NCI-H1694 (cell line): ENCODE results near the gene AGBL4.
"Not testable (repeated sequence)": the region's sequence is repeated elsewhere in the genome, so short reads cannot be mapped to it uniquely, and the experiment has no call there.

Source experiments
- DNase-seq: peaks from one replicate; lab custom pipeline; 2025; lab: John Stamatoyannopoulos, UW

AGBL4 gene

GRCh38 chr1:49036700-49037099, 987.1 kb downstream of the AGBL4 start:
- DNase-seq: no peak

DNA sequence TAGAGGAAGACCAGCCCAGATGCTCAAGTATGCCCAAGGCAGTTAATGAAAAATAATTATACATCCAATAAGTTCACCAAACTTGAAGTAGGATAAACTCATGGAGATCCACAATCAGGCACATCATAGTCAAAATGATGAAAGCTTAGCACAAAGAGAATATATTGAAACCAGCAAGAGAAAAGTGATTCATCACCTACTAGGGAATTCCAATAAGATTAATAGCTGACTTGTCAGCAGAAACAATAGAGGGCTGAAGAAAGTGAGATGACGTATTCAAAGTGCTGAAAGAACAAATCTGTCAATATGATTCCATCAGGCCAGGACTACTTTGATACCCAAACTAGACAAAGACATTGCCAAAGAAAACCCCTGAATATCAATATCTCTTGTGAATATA, 995.4 kb downstream of the AGBL4 start:
- DNase-seq: no peak

DNA sequence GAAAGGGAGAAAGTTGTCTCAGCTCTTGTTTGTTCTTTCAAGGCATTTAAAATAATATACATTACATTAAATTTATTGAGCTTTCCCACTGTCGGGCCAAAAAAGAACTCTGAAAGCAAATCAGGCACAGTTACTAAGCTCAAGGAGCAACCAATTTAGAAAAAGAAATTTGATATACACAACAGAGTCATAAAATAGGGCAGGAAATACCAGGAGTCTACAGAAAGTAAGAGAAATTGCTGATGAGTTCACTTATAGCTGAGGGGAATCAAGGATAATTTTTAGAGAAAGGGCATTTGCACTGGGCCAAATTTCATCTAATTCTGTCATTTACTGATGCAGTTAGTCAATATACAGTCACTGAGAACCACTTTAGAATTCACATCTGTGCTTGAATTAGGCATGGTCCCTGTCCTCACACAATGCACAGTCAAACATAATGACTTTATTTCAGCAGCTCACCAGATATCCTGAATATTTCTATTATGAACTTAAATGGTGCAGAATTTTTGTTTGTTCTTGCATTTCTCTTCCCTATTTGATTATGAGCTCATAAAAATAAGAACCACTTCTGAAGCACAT, 997.4 kb downstream of the AGBL4 start:
- DNase-seq: no peak

- DNase-seq: peak; percentile 92
Measured at GRCh38 chr1:49016030-49016977, 1007.5 kb downstream of the AGBL4 start.

DNA sequence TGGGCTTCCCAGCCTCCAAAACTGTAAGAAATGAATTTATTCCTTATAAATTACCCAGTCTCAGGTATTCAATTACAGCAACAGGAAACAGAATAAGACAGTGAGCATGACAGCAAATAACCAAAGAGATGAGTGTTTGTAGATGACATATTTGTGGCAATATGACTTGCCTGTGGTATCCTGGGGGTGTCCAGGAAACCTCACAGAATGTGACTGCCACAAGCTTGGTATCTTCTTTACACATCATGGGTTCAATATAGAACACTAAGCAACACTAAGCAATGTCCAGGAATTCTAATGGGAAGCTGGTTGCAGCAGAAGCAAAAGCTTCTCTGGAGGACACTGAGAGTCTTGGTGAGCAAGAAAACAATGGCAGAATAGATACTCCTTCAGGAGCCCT, 1010.7 kb downstream of the AGBL4 start:
- no peak for DNase-seq

DNA sequence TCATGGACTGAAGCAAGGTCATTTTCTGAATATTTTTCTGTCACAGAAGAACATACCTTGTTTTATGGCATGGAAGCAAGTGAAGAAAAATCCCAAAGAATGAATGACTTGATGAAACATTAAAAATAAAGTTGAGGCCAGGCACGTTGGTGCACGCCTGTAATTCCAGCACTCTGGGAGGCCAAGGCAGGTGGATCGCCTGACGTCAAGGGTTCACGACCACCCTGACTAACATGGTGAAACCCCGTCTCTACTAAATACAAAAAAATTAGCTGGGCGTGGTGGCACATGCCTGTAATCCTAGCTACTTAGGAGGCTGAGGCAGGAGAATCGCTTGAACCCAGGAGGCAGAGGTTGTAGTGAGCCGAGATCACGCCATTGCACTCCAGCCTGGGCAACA, 1020.8 kb downstream of the AGBL4 start:
- DNase-seq: not testable (repeated sequence)

DNA sequence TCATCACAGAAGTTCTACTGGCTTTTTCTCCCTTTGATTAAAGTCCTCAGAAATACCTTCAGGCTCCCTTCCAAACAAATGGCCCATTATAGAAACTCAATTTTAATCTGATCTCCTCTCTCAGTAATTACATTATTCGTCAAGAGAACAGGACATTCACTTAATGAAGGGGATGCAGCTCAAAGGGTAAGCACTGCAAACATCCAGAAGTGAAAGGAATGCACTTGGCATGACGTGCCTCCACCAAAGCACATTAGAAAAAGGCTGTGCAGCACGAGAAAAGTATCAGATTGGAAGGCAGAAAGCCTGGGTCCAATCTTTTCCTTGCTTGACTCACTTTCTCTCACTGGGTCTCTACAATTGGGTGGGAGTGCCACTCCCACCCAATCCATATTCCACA, 1024.4 kb downstream of the AGBL4 start:
- no peak for DNase-seq

GRCh38 chr1:48996311-48996710, 1027.4 kb downstream of the AGBL4 start:
- no peak for DNase-seq

DNA sequence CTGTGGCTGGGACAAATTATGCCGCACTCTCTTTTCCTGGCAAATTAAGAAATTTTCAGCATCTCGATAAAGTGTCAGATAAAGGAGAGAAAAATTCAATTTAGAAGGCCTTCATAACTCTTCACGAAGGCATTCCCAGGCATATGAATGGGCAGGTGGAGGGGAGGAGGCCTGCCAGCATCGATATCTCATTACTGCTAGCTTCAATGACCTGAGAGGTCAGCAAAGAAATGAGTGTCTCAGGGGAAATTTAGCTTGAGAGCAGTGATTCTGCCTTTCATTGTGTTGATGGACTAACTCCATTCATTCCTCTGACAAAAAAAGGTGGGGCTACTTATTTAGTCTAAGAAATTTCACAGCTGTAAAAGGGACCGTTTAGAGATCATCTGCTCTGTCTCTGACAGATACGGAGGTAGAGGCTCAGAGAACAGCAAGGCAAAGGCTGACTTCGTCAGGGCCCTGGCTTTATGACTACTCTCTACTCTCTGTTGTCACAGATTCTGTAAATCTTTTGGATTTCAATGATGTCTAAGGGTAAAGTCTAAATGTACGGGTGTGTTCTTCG, 1035.0 kb downstream of the AGBL4 start:
- no peak for DNase-seq

DNA sequence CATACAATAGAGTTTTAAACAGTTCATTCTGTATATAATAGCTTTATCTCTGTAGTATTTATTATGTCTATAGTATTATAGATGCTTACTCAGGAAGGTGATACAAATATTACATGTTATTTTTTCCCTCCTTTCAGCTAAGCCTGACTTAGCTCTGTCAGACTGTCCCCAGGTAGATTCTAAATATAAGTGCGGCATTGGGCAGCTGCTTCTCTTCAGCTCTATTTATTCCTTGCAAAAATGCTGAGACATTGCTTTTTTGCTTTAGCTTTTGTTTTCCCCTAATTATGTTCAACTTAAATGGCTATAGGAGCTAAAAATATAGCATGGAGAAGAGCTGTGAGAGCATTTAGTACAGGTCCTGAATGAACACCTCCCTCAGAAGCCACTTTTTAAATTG, 1043.8 kb downstream of the AGBL4 start:
- no peak for DNase-seq

GRCh38 chr1:48978413-48978812, 1045.3 kb downstream of the AGBL4 start:
- DNase-seq: no peak

GRCh38 chr1:48977273-48977672, 1046.5 kb downstream of the AGBL4 start:
- no peak for DNase-seq

DNA sequence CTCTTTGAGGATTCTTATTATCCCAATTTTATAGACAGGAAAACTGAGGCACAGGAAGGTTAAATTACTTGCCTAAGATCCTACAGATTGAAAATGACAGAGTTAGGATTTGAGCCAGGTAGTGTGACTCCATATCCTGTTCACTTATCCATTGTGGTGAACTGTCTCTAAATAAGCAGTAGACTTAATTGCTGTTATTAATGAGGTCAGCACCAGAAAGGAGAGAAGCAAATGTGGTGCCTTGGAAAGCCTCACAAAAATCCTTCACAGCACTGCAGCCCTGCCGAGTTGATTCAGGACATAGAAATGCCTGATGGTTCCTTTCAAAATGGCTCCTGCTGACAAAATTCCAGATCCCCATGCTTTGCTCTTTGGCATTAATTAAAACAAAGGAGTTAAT, 1053.8 kb downstream of the AGBL4 start:
- DNase-seq: no peak

DNA sequence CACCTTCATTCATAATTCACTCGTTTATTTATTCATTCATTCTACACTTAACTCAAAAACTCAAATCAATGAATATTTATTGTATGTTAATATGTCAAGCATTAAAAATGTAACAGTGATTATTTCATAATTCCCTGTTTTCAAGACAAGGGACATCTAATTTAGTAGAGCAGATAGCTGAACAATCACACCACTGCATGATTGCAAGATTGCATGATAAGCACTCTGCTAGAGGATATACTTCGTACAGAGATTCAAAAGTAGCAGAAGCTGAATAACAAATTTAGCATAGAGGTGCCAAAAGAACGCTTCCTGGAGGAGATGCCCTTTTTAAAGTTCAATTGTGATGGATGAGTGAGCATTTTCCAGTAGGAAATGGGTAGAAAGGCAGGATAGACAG, 1056.4 kb downstream of the AGBL4 start:
- DNase-seq: no peak

GRCh38 chr1:48966583-48966982, 1057.2 kb downstream of the AGBL4 start:
- DNase-seq: no peak

- no peak for DNase-seq
Measured at GRCh38 chr1:48960320-48960719, 1063.4 kb downstream of the AGBL4 start.

GRCh38 chr1:48955774-48956173, 1068.0 kb downstream of the AGBL4 start:
- DNase-seq: no peak

DNA sequence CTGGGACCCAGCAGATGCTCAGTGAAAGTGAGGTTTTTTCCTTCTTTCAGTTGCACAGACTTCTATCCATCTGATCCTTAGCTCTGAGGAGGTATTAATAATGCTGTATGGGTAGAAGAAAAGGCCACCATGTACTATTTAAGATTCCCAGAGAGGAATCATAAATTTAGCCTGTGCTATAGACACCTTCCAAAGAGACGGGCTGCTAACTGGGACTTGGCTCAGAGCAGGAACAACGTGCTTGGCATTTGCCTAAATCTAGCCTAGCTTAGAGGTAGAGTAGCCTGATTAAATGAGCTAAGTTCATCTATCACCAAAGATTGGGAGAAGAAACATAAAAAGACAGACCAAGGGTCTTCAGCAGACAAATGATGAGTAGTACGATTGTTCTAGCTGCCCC, 1070.1 kb downstream of the AGBL4 start:
- DNase-seq: no peak

DNA sequence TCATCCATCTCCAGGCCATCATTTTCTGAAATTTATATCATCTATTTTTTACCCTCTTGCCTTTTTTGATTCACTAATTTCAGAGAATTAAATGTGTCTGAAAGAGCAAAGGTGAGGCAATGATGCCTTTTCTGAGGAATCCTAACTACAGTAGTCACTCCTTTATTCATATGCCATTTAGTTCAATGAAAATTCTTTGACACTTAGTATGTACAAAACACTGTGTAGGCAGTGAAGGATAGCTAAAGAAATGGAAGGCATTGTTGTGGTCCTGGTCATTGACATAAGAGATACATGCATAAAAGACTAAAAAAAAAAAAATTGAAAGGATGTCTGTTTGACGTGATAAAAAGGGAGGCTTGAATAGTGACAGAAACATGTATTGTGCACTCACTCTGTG, 1075.2 kb downstream of the AGBL4 start:
- no peak for DNase-seq

DNA sequence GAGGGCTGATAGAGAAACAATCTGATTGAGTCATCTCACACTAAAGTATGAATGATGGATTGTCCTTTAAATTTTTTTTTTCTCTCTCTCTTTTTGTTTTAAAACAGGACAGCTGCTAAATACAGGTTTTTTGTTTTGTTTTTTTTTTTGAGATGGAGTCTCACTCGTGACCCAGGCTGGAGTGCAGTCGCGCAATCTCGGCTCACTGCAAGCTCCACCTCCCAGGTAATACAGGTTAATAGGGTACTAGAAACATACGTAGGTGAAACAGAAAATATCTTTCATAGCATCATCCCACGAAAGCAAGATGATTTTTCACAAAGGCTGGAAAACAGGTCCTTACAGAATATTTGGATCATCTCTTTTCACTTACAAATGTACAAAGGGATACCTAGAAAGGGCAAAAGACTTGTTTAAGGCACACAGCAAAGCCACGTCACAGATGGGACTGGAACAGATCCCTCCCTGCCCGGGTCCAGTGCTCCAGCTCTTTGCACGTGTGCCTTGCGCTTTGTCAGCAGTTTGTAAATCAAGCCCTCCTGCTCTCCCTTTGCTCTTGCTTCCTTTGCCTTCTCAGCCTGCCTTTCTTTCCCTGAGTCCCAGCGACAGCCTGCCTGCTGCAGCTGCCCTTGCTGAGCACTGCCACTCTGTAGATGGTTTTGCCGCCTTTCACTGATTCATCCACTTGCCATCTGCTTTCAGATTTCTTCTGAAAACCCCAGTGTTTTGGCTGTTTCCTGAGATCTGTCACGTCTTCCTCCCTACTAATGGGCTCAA, 1075.8 kb downstream of the AGBL4 start:
- DNase-seq: peak; percentile 78

GRCh38 chr1:48946070-48946469, 1077.7 kb downstream of the AGBL4 start:
- no peak for DNase-seq

- no peak for DNase-seq
Measured at GRCh38 chr1:48944811-48945210, 1078.9 kb downstream of the AGBL4 start.
